ENCODE measurements around the gene STIM2. TPM values are rescaled to one million over a fixed set of nuclear protein-coding genes. Genes with fewer than 3 reads are reported as not detected.

The STIM2 gene
- total and polyA plus RNA-seq, 2 donors (not counting 1 experiment from before 2014, with no cell fraction given) = 19.0 to 33.0 TPM

GRCh38 chr4:26941951-26942350, 81.3 kb downstream of the STIM2 start:
- Histone ChIP-seq H3K9ac (ENCODE audit: insufficient read depth, low read length) (no peak overlapping the region), H3K79me2 (ENCODE audit: control insufficient read depth, insufficient read depth, low read length) (no peaks in the 10 kb centered on the region), H3K9me3 (ENCODE audit: control insufficient read depth, insufficient read depth, low read depth, low read length) (no peaks in the 10 kb centered on the region), H3K27ac (ENCODE audit: insufficient read depth, low read length) (no peak overlapping the region), H3K4me3 (replicated peaks in 1 of 4; ENCODE audit: control extremely low read depth in 1 of 4, insufficient read depth in 1 of 4, low read depth in 3 of 4, low read length in 4 of 4) (no peak overlapping the region), H3K4me1 (ENCODE audit: control insufficient read depth, extremely low read depth, insufficient read depth, low read length) (no peaks in the 10 kb centered on the region), H2AFZ (ENCODE audit: low read length) (no peak overlapping the region), H3K27me3 (ENCODE audit: control insufficient read depth, insufficient read depth, low read length) (no peaks in the 10 kb centered on the region), H3K4me2 (ENCODE audit: extremely low read depth, insufficient read depth, low read length) (no peak overlapping the region), H3K36me3 (ENCODE audit: control insufficient read depth, insufficient read depth, low read length) (no peaks in the 10 kb centered on the region), H4K20me1 (ENCODE audit: control insufficient read depth, extremely low read depth, insufficient read depth, low read length) (no peaks in the 10 kb centered on the region)
- DNase-seq (ENCODE audit: low read depth in 2 of 2) = no peak
- TF ChIP-seq EZH2 (IDR thresholded peaks at IDR 0.05; ENCODE audit: low read length, missing control alignments) = no peak
- no peak for TF ChIP-seq CTCF (conservative IDR thresholded peaks at IDR 0.05 in 1 of 2, IDR thresholded peaks at IDR 0.05 in 1 of 2; ENCODE audit: low read depth in 1 of 2, low read length in 2 of 2)

DNA sequence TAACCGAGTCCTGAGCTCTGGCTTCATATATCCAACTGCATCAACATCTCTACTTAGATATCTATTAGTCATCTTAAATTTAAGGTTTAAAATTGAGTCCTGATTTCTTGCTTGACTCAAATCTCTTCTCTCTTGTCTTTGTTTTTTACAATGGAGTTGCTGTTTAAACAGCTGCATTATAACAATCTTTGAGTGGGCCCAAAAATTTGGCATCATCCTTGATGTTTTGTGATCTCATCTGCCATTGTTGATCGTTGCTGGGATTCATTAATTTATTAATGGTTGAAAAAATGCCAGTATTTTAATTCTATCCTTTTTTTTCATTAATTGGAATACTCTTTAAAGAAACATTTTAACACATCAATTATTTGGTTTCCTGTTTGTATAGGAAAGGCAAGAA, 82.2 kb downstream of the STIM2 start:
- Histone ChIP-seq H3K27ac (ENCODE audit: insufficient read depth, low read length) (no peak overlapping the region), H3K79me2 (ENCODE audit: control insufficient read depth, insufficient read depth, low read length) (peaks cover 1% of the 10 kb centered on the region), H3K4me3 (replicated peaks in 1 of 4; ENCODE audit: control extremely low read depth in 1 of 4, insufficient read depth in 1 of 4, low read depth in 3 of 4, low read length in 4 of 4) (no peak overlapping the region), H2AFZ (ENCODE audit: low read length) (no peak overlapping the region), H4K20me1 (ENCODE audit: control insufficient read depth, extremely low read depth, insufficient read depth, low read length) (no peaks in the 10 kb centered on the region), H3K9me3 (ENCODE audit: control insufficient read depth, insufficient read depth, low read depth, low read length) (no peaks in the 10 kb centered on the region), H3K4me2 (ENCODE audit: extremely low read depth, insufficient read depth, low read length) (no peak overlapping the region), H3K27me3 (ENCODE audit: control insufficient read depth, insufficient read depth, low read length) (no peaks in the 10 kb centered on the region), H3K9ac (ENCODE audit: insufficient read depth, low read length) (no peak overlapping the region), H3K36me3 (ENCODE audit: control insufficient read depth, insufficient read depth, low read length) (no peaks in the 10 kb centered on the region), H3K4me1 (ENCODE audit: control insufficient read depth, extremely low read depth, insufficient read depth, low read length) (no peaks in the 10 kb centered on the region)
- no peak for DNase-seq (ENCODE audit: low read depth in 2 of 2)
- no peak for TF ChIP-seq EZH2 (IDR thresholded peaks at IDR 0.05; ENCODE audit: low read length, missing control alignments)
- no peak for TF ChIP-seq CTCF (conservative IDR thresholded peaks at IDR 0.05 in 1 of 2, IDR thresholded peaks at IDR 0.05 in 1 of 2; ENCODE audit: low read depth in 1 of 2, low read length in 2 of 2)

- Histone ChIP-seq H3K9ac (ENCODE audit: insufficient read depth, low read length) (no peak overlapping the region), H4K20me1 (ENCODE audit: control insufficient read depth, extremely low read depth, insufficient read depth, low read length) (no peaks in the 10 kb centered on the region), H3K79me2 (ENCODE audit: control insufficient read depth, insufficient read depth, low read length) (peaks cover 1% of the 10 kb centered on the region), H3K4me2 (ENCODE audit: extremely low read depth, insufficient read depth, low read length) (no peak overlapping the region), H3K4me1 (ENCODE audit: control insufficient read depth, extremely low read depth, insufficient read depth, low read length) (no peaks in the 10 kb centered on the region), H3K27ac (ENCODE audit: insufficient read depth, low read length) (no peak overlapping the region), H3K4me3 (replicated peaks in 1 of 4; ENCODE audit: control extremely low read depth in 1 of 4, insufficient read depth in 1 of 4, low read depth in 3 of 4, low read length in 4 of 4) (no peak overlapping the region), H3K9me3 (ENCODE audit: control insufficient read depth, insufficient read depth, low read depth, low read length) (no peaks in the 10 kb centered on the region), H3K27me3 (ENCODE audit: control insufficient read depth, insufficient read depth, low read length) (no peaks in the 10 kb centered on the region), H2AFZ (ENCODE audit: low read length) (no peak overlapping the region), H3K36me3 (ENCODE audit: control insufficient read depth, insufficient read depth, low read length) (no peaks in the 10 kb centered on the region)
- no peak for TF ChIP-seq CTCF (conservative IDR thresholded peaks at IDR 0.05 in 1 of 2, IDR thresholded peaks at IDR 0.05 in 1 of 2; ENCODE audit: low read depth in 1 of 2, low read length in 2 of 2)
- no peak for TF ChIP-seq EZH2 (IDR thresholded peaks at IDR 0.05; ENCODE audit: low read length, missing control alignments)
- DNase-seq (ENCODE audit: low read depth in 2 of 2) = no peak
Observed at GRCh38 chr4:26943391-26943790, 82.8 kb downstream of the STIM2 start.
